ENCODE measurements around the gene APMAP. TPM values are rescaled to one million over a fixed set of nuclear protein-coding genes. Genes with fewer than 3 reads are reported as not detected.
A peak's percentile ranks its signal among the peaks of the same experiment; 100 is the strongest.

APMAP gene
- total and polyA plus RNA-seq, 4 donors: 40.8 to 87.0 (median 62.9) TPM

DNA sequence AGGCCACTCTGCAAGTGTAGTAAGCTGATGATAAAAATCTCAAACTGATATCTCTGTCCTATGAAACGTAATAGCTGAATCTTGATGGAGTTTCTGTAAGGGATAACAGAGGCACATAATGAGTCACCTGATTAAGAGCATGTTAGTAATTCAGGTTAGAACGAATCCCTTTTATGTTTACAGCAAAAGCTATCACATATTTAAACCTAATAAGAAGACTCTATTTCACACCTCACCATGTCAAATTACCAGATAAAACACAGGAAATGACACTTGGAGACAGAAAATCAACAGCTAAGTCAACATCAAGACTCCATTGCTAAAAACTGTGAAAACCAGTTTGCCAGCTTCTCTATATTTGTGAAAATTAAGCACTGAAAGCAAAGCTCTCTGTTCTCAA, 31.7 kb downstream of the APMAP start:
- Histone ChIP-seq H3K4me1 (ENCODE audit: control insufficient read depth in 5 of 5, insufficient read depth in 5 of 5, low read length in 5 of 5) (no peaks in the 10 kb centered on the region), H3K27me3 (ENCODE audit: control insufficient read depth in 3 of 3, insufficient read depth in 3 of 3, low read length in 2 of 3) (no peaks in the 10 kb centered on the region), H3K9me3 (ENCODE audit: control insufficient read depth in 4 of 4, insufficient read depth in 3 of 4, low read length in 3 of 4) (no peaks in the 10 kb centered on the region), H3K36me3 (ENCODE audit: control insufficient read depth in 4 of 4, insufficient read depth in 4 of 4, low read length in 4 of 4) (peaks cover 11 to 69% (median 15%) of the 10 kb centered on the region in 4 donors), H3K4me3 (no peak overlapping the region), H3K9ac (ENCODE audit: insufficient read depth in 1 of 2, low read length in 2 of 2) (no peak overlapping the region), H3K27ac (ENCODE audit: low read depth in 1 of 2, low read length in 1 of 2) (no peak overlapping the region)
- ATAC-seq (ENCODE audit: insufficient read depth, low FRiP score): no peak
- DNase-seq: peak in 1 of 3 donors; percentile 45
- no peak for TF ChIP-seq CTCF (IDR thresholded peaks at IDR 0.05; ENCODE audit: control extremely low read depth, extremely low read depth)
- WGBS, 2 donors: 65 to 78% methylated on average over 2 of the region's 2 CpGs

DNA sequence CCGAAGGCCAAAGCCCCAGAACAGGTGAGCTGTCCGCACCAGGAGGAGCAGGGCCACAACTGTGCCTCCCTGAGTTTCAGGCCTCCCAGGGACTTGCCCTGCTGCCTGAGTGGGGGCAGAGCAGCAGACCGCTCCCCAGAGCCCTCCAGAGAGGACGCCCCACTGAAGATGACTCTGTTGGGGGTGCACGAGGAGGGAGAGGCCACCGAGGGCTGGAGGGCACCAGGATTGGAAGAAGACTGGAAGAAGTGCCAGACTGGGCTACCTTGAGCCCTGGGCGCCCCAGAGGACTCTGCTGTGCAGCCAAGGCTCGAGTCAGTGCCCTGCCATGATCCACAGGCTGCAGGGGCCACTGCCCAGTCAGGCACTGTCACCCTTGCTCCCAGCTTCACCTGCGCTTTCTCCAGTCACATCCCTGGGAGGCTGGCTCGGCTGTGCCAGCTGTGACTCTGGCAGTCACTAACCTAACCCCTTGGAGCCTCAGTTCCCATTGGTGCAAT, 32.2 kb downstream of the APMAP start:
- Histone ChIP-seq H3K36me3 (ENCODE audit: control insufficient read depth in 4 of 4, insufficient read depth in 4 of 4, low read length in 4 of 4) (peaks cover 11 to 68% (median 14%) of the 10 kb centered on the region in 4 donors), H3K9ac (ENCODE audit: insufficient read depth in 1 of 2, low read length in 2 of 2) (no peak overlapping the region), H3K27ac (ENCODE audit: low read depth in 1 of 2, low read length in 1 of 2) (no peak overlapping the region), H3K9me3 (ENCODE audit: control insufficient read depth in 4 of 4, insufficient read depth in 3 of 4, low read length in 3 of 4) (no peaks in the 10 kb centered on the region), H3K27me3 (ENCODE audit: control insufficient read depth in 3 of 3, insufficient read depth in 3 of 3, low read length in 2 of 3) (no peaks in the 10 kb centered on the region), H3K4me3 (no peak overlapping the region), H3K4me1 (ENCODE audit: control insufficient read depth in 5 of 5, insufficient read depth in 5 of 5, low read length in 5 of 5) (no peaks in the 10 kb centered on the region)
- DNase-seq: no peak
- ATAC-seq (ENCODE audit: insufficient read depth, low FRiP score): no peak
- no peak for TF ChIP-seq CTCF (IDR thresholded peaks at IDR 0.05; ENCODE audit: control extremely low read depth, extremely low read depth)
- WGBS, 2 donors: 90 to 91% methylated on average over 10 of the region's 10 CpGs

- H3K27ac ChIP-seq (ENCODE audit: low read depth in 1 of 2, low read length in 1 of 2): no peak overlapping the region
- peaks cover 11 to 64% (median 14%) of the 10 kb centered on the region in 4 donors for H3K36me3 ChIP-seq (ENCODE audit: control insufficient read depth in 4 of 4, insufficient read depth in 4 of 4, low read length in 4 of 4)
- no peak for ATAC-seq (ENCODE audit: insufficient read depth, low FRiP score)
- WGBS, 2 donors: 82 to 88% methylated on average over 14 of the region's 14 CpGs
- no peak for DNase-seq
- no peaks in the 10 kb centered on the region for H3K4me1 ChIP-seq (ENCODE audit: control insufficient read depth in 5 of 5, insufficient read depth in 5 of 5, low read length in 5 of 5)
- no peak overlapping the region for H3K9ac ChIP-seq (ENCODE audit: insufficient read depth in 1 of 2, low read length in 2 of 2)
- TF ChIP-seq CTCF (IDR thresholded peaks at IDR 0.05; ENCODE audit: control extremely low read depth, extremely low read depth): no peak
- no peaks in the 10 kb centered on the region for H3K27me3 ChIP-seq (ENCODE audit: control insufficient read depth in 3 of 3, insufficient read depth in 3 of 3, low read length in 2 of 3)
- no peak overlapping the region for H3K4me3 ChIP-seq
- no peaks in the 10 kb centered on the region for H3K9me3 ChIP-seq (ENCODE audit: control insufficient read depth in 4 of 4, insufficient read depth in 3 of 4, low read length in 3 of 4)
Observed at GRCh38 chr20:24959591-24960301, 32.8 kb downstream of the APMAP start.

All from lung (tissue), 12 donors.